Amniotic epithelial cell (primary cell): Measurements from ENCODE around the gene OR6C65.

Source experiments
- DNase-seq: peaks from one replicate; pipeline ENCODE4 v3.0.0-alpha.2; 2010; ENCODE audit warnings: low read depth

OR6C65 gene

DNA sequence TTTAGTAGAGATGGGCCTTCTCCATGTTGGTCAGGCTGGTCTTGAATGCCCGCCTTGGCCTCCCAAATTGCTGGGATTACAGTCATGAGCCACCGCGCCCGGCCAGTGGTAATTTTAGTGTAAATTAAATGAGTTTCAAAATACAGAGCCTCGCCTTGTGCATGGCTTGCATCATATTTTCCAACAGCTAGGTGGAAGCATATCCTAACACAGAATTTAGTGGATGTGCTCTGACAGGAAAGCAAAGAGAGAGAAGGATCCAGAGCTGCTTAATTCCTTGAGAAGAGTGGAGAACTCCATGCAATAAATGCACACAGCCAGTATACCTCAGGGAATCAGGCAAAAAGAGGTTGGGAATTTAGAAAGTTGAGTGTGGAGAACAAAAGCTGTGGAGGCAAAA, 46.0 kb downstream of the OR6C65 start:
- DNase-seq: no peak

DNA sequence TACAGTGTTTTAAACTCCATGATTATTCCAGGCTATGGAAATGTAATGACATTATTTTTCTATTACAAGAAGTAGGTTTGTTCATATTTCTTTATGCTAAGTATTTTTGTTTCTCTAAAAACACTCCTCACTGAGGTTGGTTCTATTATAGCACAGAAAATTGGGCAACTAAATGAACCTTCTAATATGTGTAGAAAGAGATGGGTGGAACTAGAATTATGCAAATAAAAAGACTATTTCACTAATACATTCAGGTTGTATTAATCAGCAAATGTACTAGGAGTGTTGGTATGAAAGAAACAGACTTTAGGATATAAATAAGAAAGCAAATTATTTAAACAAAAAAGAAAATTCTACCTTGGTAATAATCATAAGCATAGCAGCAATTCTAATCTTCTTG, 48.5 kb downstream of the OR6C65 start:
- DNase-seq: no peak
